NCI-H1417 (cell line): Measurements from ENCODE around the gene S100A14.
A peak's percentile ranks its signal among the peaks of the same experiment; 100 is the strongest.
"Not testable (repeated sequence)": the region's sequence is repeated elsewhere in the genome, so short reads cannot be mapped to it uniquely, and the experiment has no call there.

Source experiments
- DNase-seq, 3 experiments: peaks; one replicate each; lab custom pipeline; 2025; lab: John Stamatoyannopoulos, UW

S100A14 gene

DNA sequence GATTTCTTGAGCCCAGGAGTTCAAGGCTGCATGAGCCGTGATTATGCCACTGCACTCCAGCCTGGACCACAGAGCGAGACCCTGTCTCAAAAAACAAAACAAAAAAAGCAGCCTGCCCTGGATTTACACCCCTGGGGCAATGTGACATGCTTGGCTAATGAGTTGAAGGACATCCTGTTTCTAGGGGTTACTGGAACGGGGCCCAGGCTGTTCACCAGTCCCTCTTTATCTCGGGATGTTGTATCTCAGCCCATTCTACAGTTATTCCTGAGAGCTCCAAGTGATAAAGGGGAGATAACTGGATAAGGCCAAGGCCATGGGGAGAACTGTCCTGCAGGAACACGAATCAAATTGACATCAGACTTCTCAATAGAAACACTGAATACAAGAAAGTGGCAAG, 28.8 kb downstream of the S100A14 start:
- no peak for DNase-seq

DNA sequence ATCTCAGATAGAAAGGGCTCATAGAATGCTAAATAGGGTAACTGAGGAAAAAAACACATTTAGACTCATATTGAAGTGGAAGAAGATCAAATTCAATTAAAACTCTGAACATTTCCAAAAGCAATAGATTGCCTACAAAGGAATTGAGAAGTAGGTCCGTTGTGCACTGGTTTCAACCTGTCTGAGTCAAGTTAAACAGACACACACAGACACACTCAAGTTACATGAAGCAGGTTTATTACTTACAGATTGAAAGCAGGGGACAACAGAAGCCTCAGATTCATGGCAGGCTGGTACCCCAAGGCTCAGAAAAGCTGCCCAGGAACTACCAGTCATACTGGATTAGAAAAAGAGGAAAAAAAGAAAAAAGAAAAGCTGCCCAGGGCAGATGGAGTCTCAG, 29.8 kb downstream of the S100A14 start:
- DNase-seq: no peak

DNA sequence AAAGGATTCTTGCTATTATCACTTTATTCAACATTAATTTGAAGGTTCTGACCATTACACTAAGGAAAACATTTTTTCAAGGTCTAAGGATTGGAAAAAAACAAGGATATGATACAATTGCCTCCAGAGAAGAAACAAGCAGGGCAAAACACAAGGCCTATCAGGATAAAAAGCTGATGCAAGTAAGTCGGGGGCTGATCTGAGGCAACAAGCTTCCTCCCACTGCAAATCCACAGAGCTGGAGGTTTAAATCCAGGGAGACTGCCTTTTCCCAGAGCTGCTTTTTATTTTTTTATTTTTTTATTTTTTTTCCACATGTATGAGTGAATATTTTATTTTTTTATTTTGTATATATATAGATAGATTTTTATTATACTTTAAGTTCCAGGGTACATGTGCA, 31.1 kb downstream of the S100A14 start:
- DNase-seq: no peak

GRCh38 chr1:153583976-153584375, 32.1 kb downstream of the S100A14 start:
- DNase-seq: no peak

DNA sequence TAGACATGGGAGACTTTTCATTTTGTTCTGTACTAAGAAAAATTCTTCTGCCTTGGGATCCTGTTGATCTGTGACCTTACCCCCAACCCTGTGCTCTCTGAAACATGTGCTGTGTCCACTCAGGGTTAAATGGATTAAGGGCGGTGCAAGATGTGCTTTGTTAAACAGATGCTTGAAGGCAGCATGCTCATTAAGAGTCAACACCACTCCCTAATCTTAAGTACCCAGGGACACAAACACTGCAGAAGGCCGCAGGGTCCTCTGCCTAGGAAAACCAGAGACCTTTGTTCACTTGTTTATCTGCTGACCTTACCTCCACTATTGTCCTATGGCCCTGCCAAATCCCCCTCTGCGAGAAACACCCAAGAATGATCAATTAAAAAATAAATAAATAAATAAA, 32.6 kb downstream of the S100A14 start:
- not testable (repeated sequence) for DNase-seq

DNA sequence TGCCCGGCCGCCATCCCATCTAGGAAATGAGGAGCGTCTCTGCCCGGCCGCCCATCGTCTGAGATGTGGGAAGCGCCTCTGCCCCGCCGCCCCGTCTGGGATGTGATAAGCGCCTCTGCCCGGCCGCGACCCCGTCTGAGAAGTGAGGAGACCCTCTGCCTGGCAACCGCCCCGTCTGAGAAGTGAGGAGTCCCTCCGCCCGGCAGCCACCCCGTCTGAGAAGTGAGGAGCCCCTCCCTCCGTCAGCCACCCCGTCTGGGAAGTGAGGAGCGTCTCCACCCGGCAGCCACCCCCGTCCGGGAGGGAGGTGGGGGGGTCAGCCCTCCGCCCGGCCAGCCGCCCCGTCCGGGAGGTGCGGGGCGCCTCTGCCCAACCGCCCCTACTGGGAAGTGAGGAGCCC, 33.3 kb downstream of the S100A14 start:
- DNase-seq: not testable (repeated sequence)

DNA sequence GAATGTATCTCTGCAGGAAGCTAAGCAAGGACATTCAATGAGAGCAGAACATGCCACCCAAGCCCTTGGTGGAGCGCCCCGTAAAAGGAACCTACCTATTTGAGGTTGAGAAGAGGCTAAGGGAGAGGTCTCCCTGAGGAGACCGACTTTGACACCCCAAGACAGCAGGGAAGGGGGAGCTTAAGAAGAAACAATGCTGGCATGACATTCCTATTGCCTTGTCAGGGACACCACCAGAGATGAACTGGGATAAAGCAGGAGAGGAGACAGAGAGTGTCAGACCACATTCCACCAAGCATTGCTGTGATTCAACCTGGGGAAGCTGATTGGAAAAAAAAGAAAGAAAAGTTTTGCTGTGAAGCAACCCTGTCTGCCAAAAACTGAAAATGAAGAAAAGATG, 37.2 kb downstream of the S100A14 start:
- no peak for DNase-seq

DNA sequence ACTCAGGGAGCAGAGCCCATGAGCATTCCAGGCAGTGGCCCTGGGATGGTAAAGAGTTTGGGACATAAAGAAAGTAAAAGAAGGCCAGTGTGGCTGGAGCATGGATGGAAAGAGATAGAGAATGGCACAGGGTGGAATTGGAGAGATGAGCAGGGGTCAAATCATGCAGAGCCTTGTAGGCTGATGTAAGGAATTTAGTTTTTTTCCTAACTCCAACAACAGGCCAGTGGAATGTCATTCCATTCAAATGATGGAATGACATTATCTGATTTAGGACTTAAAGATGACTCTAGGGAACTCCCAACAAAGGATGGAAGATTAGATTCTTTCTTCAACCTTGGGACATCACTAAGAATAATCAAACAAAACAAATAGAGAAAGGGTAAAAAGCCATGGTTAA, 37.6 kb downstream of the S100A14 start:
- no peak for DNase-seq

- no peak for DNase-seq
Observed at GRCh38 chr1:153577624-153578051, 38.5 kb downstream of the S100A14 start.

- no peak for DNase-seq
Observed at GRCh38 chr1:153577138-153577537, 39.0 kb downstream of the S100A14 start.

GRCh38 chr1:153575497-153575896, 40.6 kb downstream of the S100A14 start:
- peak in 1 of 3 experiments; percentile 52 for DNase-seq

DNA sequence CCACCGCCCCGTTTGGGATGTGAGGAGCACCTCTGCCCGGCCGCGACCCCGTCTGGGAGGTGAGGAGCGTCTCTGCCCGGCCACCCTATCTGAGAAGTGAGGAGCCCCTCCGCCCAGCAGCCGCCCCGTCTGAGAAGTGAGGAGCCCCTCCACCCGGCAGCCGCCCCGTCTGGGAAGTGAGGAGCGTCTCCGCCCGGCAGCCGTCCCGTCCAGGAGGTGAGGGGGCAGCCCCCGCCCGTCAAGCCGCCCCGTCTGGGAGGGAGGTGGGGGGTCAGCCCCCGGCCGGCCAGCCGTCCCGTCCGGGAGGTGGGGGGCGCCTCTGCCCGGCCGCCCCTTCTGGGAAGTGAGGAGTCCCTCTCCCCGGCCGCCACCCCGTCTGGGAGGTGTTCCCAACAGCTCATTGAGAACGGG, 41.0 kb downstream of the S100A14 start:
- not testable (repeated sequence) for DNase-seq

- peak in 1 of 3 experiments; percentile 52 for DNase-seq
Observed at GRCh38 chr1:153573351-153573750, 42.8 kb downstream of the S100A14 start.

DNA sequence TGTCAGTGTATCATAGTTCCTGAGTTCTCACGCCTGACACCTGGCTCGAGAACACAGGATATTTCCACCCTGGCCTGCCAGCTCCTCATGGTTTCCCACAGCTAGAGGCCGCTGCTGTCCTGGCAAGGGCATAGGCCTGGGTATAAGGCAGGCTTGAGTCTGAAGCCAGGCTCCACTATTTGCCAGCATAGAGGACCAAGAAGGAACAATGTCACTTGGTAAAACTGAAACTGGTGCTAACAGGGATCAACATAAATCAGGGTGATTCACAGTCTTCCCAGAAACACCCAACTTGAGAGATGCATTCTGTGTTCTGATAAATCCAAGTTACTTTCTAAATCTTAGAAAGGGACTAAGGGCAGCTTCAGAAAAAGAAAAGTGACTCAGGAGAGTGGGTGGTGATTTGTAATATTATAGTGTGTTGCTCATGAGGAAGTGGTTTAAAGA, 43.5 kb downstream of the S100A14 start:
- peak; percentile 57 to 76 (median 70) for DNase-seq

DNA sequence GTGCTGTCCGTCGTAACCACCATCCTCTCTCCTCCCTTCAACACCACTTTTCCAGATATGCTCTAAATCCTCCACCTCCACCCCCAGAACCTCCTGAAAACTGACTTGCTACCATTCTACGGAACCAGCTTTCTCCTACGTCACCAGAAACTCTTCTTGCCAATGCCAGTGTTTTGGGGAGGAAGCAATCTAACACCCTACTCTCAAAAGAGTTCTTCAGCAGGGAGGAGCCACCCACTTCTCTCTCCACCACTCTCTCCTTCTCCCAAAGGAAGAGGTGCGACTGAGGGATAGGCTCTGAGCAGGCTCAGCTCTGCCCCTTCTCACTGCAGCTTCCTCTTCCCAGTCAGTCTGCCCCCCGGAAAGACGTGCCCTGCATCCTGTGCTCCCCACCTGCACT, 44.4 kb downstream of the S100A14 start:
- DNase-seq: no peak

DNA sequence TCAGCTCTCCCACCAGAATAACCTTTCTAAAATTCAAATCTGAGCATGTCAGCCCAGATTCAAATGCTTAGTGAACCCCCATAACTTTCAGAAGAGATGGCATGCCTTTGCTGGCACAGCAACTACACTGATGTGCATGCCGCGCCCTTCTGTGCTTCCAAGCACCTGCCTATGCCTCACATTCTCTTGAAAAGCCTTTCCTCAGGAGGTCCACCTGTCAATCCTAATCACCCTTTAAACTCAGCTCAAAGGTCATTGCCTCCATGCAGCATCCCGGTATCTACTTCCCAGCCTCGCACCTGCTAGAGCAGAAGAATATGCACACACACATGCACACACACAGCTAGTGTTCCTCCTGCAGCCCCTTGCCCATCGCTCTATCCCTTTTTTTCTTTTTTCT, 45.3 kb downstream of the S100A14 start:
- peak in 1 of 3 experiments; percentile 16 for DNase-seq

DNA sequence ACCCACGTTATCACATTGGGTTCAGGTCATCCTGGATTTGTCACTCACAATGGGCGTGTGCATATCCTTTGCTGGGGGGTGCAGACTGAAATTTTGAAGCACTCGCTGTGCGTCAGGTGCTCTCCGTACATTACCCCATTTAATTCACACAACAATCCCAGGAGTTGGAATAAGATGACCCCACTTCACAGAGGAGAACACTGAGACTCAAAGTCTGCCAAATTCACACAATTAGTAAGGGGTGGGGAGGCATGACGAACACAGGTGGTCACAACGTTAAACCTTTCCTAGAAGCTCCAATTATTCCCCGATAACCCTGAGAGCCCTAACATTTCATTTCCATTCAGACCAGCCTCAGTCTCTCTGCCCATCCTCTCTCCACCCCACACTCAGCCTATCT, 46.7 kb downstream of the S100A14 start:
- DNase-seq: no peak

DNA sequence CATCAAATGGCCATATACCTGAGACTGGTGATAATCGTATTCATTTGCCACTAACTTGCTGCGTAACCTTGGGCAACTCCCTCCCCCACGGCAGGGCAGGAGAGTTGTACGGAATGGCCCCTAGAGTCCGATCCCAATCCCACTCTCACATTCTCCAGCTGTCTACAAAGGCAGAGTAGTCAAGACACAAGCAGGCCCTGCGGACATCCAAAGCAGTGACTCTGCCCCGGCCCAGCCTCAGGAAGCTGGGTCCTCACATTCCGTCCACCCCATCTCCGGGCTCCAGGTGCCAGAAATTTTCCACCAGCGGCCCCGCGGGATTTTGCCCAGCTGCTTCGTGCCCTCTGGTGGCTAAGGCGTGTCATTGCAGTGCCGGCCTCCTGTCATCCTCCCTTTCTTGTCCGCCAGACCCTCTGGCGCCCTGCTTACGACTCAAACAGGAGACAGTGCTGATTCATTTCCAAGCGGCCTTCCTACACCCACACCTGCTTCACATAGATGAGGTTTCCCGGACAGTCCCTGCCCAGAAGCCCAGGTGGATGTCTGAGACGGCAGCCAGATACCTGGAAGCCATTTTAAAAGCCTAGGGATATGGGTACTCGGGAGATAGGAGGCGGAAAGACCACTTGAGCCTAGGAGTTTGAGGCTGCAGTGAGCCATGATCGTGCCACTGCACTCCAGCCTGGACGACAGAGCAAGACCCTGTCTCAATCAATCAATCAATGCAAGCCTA, 47.6 kb downstream of the S100A14 start:
- DNase-seq: peak; percentile 82 to 99 (median 92)

GRCh38 chr1:153567621-153568366, 48.3 kb downstream of the S100A14 start:
- DNase-seq: peak in 2 of 3 experiments; percentile 25 to 46

DNA sequence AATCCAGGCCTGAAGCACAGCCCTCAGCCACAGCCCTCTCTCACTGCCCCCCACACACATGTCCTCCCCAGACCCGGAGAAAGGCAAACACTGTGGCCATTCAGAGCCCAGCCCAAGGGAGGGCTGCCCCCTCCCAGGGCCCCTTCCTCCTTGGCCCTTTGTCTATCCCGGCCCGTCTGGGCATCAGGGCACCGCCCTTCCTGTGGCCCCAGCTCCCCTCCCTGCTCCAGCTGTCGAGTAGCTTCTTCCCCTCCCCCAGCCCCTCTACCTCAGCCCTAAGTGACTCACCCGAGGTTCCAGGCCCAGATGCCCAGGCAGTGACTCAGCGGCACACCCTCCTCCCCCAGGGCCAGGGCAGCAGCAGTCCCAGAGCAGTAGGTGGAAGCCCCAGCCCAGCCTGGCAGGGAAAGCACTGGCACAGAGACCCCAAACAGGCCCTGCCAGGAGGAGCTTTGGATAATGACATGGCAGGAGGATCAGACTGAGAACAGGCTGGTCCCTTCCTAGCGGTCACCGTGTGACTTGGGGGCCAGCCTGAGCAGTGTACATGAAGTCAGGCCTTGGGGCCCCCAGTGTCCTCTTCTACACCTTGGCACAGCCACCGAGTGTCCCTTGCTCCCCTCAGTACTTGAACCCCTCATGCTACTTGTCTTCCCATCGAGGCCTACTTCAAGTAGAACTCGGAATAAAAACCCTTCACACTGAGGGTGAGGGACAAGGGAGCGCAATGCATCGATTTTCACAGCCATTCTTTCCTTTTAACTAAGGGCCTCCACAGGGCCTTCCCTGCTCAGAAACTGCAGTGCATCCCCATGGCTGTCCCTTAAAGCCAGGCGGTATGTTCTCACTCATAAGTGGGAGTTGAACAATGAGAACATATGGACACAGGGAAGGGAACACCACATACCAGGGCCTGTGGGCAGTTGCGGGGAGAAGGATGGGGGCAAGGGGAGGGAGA, 49.4 kb downstream of the S100A14 start:
- peak; percentile 61 to 70 (median 65) for DNase-seq

GRCh38 chr1:153565529-153566374, 50.4 kb downstream of the S100A14 start, which contains the start of gene S100A2:
Gene S100A2, minus strand, starts transcription at chr1:153565844. Its CDS starts 1,967 bp downstream, at chr1:153563877.
- peak; percentile 29 to 73 (median 35) for DNase-seq
